D341Med (cell line): ENCODE data around the gene C2orf80.
A peak's percentile ranks its signal among the peaks of the same experiment; 100 is the strongest.
"Not testable (repeated sequence)": the region's sequence is repeated elsewhere in the genome, so short reads cannot be mapped to it uniquely, and the experiment has no call there.

Source experiments
- DNase-seq: peaks from one replicate; pipeline ENCODE4 v3.0.0; 2012; ENCODE audit warnings: low spot score

C2orf80 gene

DNA sequence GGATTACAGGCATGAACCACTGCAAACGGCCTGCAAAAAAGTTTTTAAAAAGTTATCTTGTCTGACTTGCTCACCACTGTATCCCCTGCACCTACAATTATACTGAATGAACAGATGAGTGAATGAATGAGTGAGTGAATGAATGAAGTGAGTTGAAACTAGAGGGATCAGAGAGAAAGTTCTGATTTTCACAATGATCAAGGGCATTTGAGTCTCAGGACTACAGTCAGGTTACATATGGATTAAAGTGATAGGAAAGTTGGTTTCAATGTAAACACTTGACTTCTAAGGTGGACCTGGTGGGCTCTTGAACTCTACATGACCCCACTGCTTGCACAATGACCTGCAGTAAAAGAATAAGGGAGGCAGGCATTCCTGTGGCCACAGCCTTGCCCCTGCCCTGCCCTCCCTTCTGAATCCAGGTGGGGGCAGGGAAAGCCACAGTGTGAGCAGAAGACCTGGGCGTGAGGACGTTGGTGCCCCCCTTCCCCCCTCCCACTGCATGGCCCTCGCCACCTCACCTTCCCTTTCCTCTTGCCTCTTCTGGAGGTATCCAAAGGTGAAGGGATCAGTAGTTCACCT lies 10.7 kb downstream of the C2orf80 start:
- no peak for DNase-seq

- no peak for DNase-seq
Measured at GRCh38 chr2:208175840-208176153, 14.0 kb downstream of the C2orf80 start.

- peak; percentile 82 for DNase-seq
Measured at GRCh38 chr2:208175069-208175839, 14.6 kb downstream of the C2orf80 start.

DNA sequence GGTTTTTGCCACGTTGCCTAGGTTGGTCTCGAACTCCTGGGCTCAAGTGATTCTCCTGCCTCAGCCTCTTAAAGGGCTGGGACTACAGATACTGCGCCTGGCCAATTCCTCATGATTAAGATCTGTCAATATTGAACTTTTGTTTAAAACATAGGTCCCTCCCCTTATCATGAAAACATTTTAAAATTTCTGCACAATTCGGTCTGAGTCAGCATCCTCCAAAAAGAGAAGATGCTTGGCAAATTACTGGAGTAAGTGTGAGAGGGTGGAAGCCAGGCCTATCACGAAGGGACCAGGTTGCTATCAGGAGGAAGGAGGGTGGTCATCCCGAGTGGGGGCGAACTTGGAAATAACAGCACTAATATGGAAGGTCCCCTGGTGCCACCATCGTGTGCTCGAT lies 15.7 kb downstream of the C2orf80 start:
- DNase-seq, result no peak

- DNase-seq, result no peak
Measured at GRCh38 chr2:208172125-208172524, 17.7 kb downstream of the C2orf80 start.

- DNase-seq, result no peak
Measured at GRCh38 chr2:208164951-208165755, 24.7 kb downstream of the C2orf80 start.

DNA sequence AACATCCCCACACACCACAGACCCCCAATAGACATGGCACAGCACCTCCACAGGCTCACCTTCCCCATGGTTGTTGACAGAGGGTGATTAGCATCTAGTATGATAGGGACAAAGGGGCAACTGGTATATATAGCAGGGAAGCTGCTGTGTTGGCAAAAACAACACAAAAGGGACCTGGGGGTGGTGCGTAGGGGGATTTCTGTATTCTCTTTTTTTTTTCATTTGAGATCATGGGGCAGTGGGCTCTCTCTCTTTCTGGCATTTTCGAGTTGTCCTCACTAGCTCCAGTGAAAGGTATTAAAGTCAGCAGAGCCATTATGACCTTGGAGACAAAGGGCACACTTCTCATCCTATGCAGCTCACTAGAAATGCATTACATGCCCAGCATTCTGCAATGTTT lies 26.3 kb downstream of the C2orf80 start, which contains the start of gene CRYGA:
TSS of gene CRYGA (minus strand) at position 101 of the 400 bp plus-strand sequence. CDS start at position 68, 33 bp downstream.
- DNase-seq, result no peak

- DNase-seq, result no peak
Measured at GRCh38 chr2:208156439-208156838, 33.4 kb downstream of the C2orf80 start.

DNA sequence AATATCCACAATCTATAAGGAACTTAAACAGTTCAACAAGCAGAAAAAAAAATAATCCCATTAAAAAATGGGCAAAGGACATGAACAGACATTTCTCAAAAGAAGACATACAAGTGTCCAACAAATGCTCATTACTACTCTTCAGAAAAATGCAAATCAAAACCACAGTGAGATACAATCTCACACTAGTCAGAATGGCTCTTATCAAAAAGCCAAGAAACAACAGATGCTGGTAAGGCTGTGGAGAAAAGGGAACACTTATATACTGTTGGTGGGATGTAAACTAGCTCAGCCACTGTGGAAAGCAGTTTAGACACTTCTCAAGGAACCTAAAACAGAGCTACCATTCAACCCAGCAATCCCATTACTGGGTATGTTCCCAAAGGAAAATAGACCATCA lies 36.7 kb downstream of the C2orf80 start:
- DNase-seq, result no peak

DNA sequence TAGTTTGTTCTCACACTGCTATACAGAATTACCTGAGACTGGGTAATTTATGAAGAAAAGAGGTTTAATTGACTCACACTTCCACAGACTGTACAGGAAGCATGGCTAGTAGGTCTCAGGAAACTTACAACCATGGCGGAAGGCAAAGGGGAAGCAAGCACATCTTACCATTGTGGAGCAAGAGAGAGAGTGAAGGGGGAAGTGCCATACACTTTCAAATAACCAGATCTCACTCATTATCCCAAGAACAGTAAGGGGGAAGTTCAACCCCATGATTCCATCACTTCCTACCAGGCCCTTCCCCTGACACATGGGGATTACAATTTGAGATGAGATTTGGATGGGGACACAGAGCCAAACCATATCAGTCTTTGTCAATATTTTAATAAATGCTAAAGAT lies 38.9 kb downstream of the C2orf80 start:
- DNase-seq, result no peak

DNA sequence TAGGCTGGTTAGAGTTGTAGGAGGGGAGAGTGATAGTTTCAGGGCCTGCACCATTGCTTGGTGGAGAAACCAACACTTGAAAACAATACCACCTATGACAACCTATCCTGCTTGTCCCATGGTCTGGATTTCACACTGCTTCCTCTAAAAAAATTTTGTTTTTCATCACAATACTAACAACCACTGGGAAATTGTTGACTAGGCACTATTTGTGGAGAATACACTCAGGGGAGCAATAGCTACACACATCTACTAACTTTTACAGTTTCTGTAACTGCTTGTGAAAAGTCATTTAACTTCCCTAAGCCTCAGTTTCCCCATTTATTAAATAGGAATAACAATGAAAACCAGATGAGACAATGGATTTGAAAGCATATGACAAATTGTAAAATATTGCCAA lies 39.7 kb downstream of the C2orf80 start:
- DNase-seq, result no peak

DNA sequence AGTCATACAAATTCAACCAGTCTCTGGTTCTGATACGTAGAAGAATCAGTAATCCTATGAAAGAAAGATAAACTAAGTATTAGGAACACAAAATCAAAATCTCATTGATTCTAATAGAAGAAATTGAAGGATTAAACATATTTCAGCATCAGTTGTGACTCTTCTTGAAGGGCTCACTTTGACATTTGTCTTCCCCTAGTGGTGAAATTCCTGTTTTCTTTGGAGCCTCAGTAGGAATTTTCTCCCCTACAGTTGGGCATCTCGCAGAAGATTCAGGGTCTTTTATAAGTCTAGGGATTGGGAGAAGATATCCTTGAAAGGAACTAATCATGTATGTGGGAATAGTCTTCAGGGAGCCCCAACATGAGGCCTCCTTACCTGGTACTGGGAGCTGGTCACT lies 41.0 kb downstream of the C2orf80 start:
- DNase-seq, result no peak

GRCh38 chr2:208147759-208148158 lies 42.1 kb downstream of the C2orf80 start:
- no peak for DNase-seq

DNA sequence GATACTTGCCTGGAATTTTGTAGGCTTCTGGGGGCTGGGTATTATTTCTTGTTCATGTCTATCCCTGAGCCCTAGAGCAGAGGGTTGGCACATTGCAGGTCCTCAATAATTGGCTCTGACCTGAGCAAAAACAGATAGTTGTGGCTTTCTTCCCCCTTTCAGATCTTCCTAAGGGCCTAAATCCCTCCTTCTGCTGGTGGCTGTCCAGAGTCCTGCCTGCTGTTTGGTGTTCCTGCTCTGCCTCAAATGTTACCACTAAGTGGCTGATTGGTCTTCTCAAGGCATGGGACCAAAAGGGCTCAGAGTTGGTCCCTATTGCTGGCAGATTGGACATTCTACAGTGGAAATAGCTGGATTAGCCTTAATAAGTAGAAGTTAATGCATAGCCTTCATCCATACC lies 42.8 kb downstream of the C2orf80 start:
- DNase-seq, result no peak

DNA sequence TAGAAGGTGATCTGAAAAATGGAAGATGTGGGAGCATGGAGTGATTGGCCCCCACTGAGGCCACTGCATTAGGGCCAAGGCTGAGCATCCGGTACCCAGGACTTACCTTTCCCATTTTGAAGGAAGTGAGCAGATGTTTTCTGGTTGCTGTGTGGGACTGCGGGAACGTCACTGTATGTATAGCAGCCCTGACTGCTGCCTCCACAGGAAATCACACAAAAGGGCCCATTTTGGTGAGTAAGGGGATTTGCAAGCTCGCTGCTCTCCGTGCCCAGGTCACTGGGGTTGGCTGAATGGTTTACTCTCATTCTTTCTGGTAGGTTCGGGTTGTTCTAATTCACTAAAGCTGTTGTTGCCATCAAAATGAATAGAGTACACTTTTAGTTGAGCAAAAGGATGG lies 43.8 kb downstream of the C2orf80 start, which contains the start of gene CRYGB:
TSS of gene CRYGB (minus strand) at position 153 of the 400 bp plus-strand sequence. CDS start at position 115, 38 bp downstream.
- DNase-seq, result no peak

DNA sequence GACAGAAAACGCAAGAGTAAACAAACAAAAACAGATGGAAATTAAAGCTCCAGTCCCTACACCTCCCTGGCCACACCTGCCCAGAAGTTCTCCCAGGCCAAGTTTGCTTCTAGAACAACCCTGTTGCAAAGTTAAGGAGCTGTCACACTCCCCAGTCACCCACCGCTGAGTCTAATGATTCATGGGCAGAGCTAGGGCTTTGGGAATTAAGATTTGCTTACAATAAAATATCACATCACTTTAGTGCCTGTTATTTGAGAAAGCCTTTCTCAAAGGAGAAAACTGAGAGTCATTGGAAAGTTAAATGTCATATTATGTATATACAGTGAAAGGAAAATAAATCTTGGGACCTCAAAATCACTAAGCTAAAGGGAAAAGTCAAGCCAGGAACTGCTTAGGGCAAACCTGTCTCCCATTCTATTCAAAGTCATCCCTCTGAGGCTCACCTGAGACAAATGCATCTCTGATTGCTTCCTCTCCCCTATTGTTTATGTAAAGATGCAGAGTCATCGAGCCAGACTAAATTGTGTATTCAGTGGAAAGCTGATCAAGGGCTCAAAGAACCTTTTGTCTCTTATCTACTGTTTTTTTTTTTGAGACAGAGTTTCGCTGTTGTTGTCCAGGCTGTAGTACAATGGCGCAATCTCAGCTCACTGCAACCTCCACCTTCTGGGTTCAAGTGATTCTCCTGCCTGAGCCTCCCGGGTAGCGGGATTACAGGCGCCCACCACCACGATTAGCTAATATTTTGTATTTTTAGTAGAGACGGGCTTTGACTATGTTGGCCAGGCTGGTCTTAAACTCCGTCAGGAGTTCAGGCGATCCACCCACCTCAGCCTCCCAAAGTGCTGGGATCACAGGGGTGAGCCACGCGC lies 46.7 kb downstream of the C2orf80 start:
- DNase-seq, result no peak

DNA sequence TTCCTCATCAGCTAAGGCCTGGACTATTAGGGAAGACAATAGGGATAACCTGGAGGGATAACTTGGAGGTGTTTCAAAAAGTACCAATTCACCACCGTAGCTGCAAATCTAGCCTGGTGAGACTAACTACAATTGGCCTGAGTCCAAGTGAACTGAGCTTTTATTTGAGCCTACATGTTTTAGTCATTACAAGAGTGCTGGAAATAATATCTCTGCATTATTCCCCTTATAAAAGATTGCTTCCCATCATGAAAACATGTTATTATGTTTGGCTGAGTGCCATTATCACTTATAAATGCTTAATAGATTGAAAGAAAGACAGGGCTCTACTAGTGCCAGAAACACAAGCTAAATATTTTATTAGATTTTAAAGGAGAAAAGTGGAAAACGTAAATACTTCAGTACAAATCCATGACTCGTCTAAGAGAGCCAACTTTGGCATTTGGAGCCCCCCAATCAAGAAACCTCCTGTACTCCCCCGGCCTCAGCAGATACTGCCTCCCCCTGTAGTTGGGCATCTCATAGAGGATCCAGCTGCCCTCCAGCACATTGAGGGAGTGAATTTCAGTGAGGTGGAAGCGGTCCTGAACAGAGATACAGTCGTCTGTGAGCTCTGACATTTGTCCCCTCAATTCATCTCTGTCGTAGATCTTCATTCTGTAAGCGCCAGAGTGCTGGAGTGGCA lies 47.4 kb downstream of the C2orf80 start:
- no peak for DNase-seq

GRCh38 chr2:208139447-208139846 lies 50.4 kb downstream of the C2orf80 start:
- no peak for DNase-seq

DNA sequence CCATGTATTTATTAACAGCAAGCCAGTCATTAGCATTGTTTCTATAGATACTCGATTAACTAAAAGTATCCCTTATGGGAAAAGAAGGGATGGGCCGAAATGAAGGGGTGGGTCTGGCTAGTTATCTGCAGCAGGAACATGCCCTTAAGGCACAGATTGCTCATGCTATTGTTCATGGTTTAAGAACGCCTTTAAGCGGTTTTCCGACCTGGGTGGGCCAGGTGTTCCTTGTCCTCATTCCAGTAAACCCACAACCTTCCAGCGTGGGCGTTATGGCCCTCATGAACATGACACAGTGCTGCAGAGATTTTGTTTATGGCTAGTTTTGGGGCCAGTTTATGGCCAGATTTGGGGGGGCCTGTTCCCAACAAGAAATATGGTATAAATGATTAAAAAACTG lies 51.5 kb downstream of the C2orf80 start:
- not testable (repeated sequence) for DNase-seq

DNA sequence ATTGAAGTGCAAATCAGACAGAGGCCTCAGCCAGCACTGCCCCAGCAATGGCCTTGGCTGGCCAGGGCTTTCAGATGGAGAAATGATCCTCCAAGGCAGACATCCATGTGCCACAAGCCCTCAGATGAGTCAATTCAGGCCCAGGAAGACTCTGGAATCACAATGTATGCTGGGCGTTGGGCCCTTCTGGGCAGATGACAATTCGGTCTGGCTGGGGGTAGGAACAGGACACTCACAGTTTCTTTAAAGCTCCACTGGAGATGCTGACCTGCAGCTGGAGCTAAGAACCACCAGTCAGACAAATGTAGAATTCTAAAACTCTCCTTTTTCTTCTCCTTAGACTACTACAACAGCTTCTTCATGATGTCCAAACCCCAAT lies 53.1 kb downstream of the C2orf80 start:
- DNase-seq, result no peak
